Measurements from ENCODE around the gene GANC. TPM values are rescaled to one million over a fixed set of nuclear protein-coding genes. Genes with fewer than 3 reads are reported as not detected.

GANC gene
- total RNA-seq, 1 experiment from 2014 or later = 15.8 TPM

- Histone ChIP-seq H3K4ac (ENCODE audit: low read depth, low read length) (no peak overlapping the region), H3T11ph (ENCODE audit: low read length) (no peak overlapping the region), H4K20me1 (ENCODE audit: control insufficient read depth, insufficient read depth, insufficient read length) (no peaks in the 10 kb centered on the region), H4K91ac (ENCODE audit: insufficient read length, low read depth, low read length) (no peak overlapping the region), H3K14ac (ENCODE audit: insufficient read depth, low read length) (no peak overlapping the region), H2AFZ (ENCODE audit: low read length) (no peak overlapping the region), H3K27me3 (ENCODE audit: insufficient read depth, low read length) (no peaks in the 10 kb centered on the region), H3K56ac (ENCODE audit: insufficient read length, low read depth, low read length) (no peak overlapping the region), H2AK5ac (ENCODE audit: insufficient read length, low read length) (no peak overlapping the region), H2BK15ac (ENCODE audit: low read depth, low read length) (no peak overlapping the region), H3K27ac (ENCODE audit: insufficient read length, low read depth, low read length) (no peak overlapping the region), H4K5ac (ENCODE audit: insufficient read length, low read depth, low read length) (no peak overlapping the region), H4K8ac (replicated peaks; ENCODE audit: insufficient read length, low read depth, low read length) (no peak overlapping the region), H3K23ac (ENCODE audit: insufficient read length, low read depth, low read length) (no peak overlapping the region), H3K79me1 (ENCODE audit: insufficient read depth, low read depth, low read length, poor library complexity, severe bottlenecking) (no peaks in the 10 kb centered on the region), H2BK20ac (ENCODE audit: low read depth, low read length, poor library complexity, severe bottlenecking) (no peak overlapping the region), H2BK12ac (ENCODE audit: insufficient read length, low read depth, low read length) (no peak overlapping the region), H3K9ac (ENCODE audit: extremely low read depth, insufficient read length, low read length) (no peak overlapping the region), H3K4me1 (ENCODE audit: insufficient read depth, low read length) (no peaks in the 10 kb centered on the region), H3K4me2 (ENCODE audit: insufficient read depth, insufficient read length, low read length) (no peak overlapping the region), H3K18ac (ENCODE audit: insufficient read length, low read depth, low read length) (no peak overlapping the region), H3K9me3 (ENCODE audit: control insufficient read depth, low read depth, low read length) (no peaks in the 10 kb centered on the region), H2BK120ac (ENCODE audit: low read depth, low read length, poor library complexity, severe bottlenecking) (no peak overlapping the region), H2BK5ac (ENCODE audit: insufficient read length, low read length) (no peak overlapping the region), H3K79me2 (ENCODE audit: insufficient read depth, low read length) (no peaks in the 10 kb centered on the region), H3K23me2 (ENCODE audit: insufficient read length, low read depth, low read length, poor library complexity, severe bottlenecking) (no peaks in the 10 kb centered on the region)
- TF ChIP-seq CTCF (conservative IDR thresholded peaks at IDR 0.05) = no peak
- H3K4me1 Mint-ChIP-seq = peaks cover 4 to 6% of the 10 kb centered on the region in 2 experiments
- H3K27me3 Mint-ChIP-seq (ENCODE audit: low read depth) = no peaks in the 10 kb centered on the region; the same call in none of the 2 replicates
- no peak overlapping the region for H3K27ac Mint-ChIP-seq
- no peaks in the 10 kb centered on the region for H3K9me3 Mint-ChIP-seq
- no peak for DNase-seq
- no CpG with 5 or more reads among the region's 6 CpGs for WGBS (ENCODE audit: extremely low coverage, insufficient read length, low lambda C conversion rate)
- H3K4me3 Mint-ChIP-seq = no peak overlapping the region
- H3K36me3 Mint-ChIP-seq (ENCODE audit: insufficient read depth in 1 of 3, low read depth in 3 of 3) = peaks cover 0 to 8% (median 0%) of the 10 kb centered on the region in 3 experiments; a peak in 1 of 7 replicates
Measured at GRCh38 chr15:42355291-42355690, 82.3 kb downstream of the GANC start.
